Activated CD4-positive, alpha-beta T cell treated with anti-CD3 and anti-CD28 coated beads, Interleukin-2, amount 10 ng/mL, durations not matched to agents 7 days and 5 days (primary cell): ENCODE results near the gene PCDH9. TPM values are rescaled to one million over a fixed set of nuclear protein-coding genes. Genes with fewer than 3 reads are reported as not detected.

ENCODE experiments used
- CTCF ChIA-PET: fragments of 350-600 bp; sonication (Branson Sonifier 250); formaldehyde crosslinking; loops from one replicate; lab custom pipeline; 2021; ENCODE audit warnings: antibody characterized with exemption; lab: Charles Lee
- POLR2A ChIA-PET: fragments of 350-600 bp; sonication (Branson Sonifier 250); formaldehyde crosslinking; loops from one replicate; lab custom pipeline; 2021; ENCODE audit warnings: antibody characterized with exemption; lab: Charles Lee
- DNase-seq: peaks from one replicate; pipeline ENCODE4 v3.0.0-alpha.2; 2020
- H3K27ac Mint-ChIP-seq: one replicate; pipeline ENCODE4 v1.8.0; 2021; ENCODE audit warnings: mild to moderate bottlenecking, moderate library complexity, mixed read lengths
- H3K27me3 Mint-ChIP-seq: one replicate; pipeline ENCODE4 v1.8.0; 2021; ENCODE audit warnings: mixed read lengths
- H3K36me3 Mint-ChIP-seq: one replicate; pipeline ENCODE4 v1.8.0; 2021; ENCODE audit warnings: low read depth, mixed read lengths
- H3K4me1 Mint-ChIP-seq: one replicate; pipeline ENCODE4 v1.8.0; 2021; ENCODE audit warnings: mixed read lengths
- H3K4me3 Mint-ChIP-seq: one replicate; pipeline ENCODE4 v1.8.0; 2021; ENCODE audit warnings: mild to moderate bottlenecking, moderate library complexity, mixed read lengths
- H3K9me3 Mint-ChIP-seq: one replicate; pipeline ENCODE4 v1.8.0; 2021; ENCODE audit warnings: mixed read lengths
- total RNA-seq, 2 experiments: library from RNA; stranded (reverse); gene quantifications; one replicate each; pipeline ENCODE4 v1.2.3, GENCODE V29; 2021

Gene PCDH9
- total RNA-seq, 2 experiments from 2014 or later, result 0.25 to 0.30 TPM

- Mint-ChIP-seq H3K27me3 (no peaks in the 10 kb centered on the region), H3K4me1 (peaks cover 6% of the 10 kb centered on the region), H3K9me3 (no peaks in the 10 kb centered on the region), H3K27ac (no peak overlapping the region), H3K36me3 (no peaks in the 10 kb centered on the region), H3K4me3 (no peak overlapping the region)
- ChIA-PET POLR2A (no interaction called here), CTCF (no interaction called here)
- no peak for DNase-seq
These were observed 181.9 kb downstream of the PCDH9 start for GRCh38 chr13:67048084-67048820.

- DNase-seq, result no peak
- Mint-ChIP-seq H3K4me3 (no peak overlapping the region), H3K27me3 (no peaks in the 10 kb centered on the region), H3K27ac (no peak overlapping the region), H3K36me3 (no peaks in the 10 kb centered on the region), H3K4me1 (peaks cover 6% of the 10 kb centered on the region), H3K9me3 (no peaks in the 10 kb centered on the region)
- POLR2A ChIA-PET, result no interaction called here
- CTCF ChIA-PET, result no interaction called here
These were observed 184.8 kb downstream of the PCDH9 start for GRCh38 chr13:67045357-67045756.

- H3K9me3 Mint-ChIP-seq, result no peaks in the 10 kb centered on the region
- ChIA-PET CTCF (no interaction called here), POLR2A (no interaction called here)
- no peaks in the 10 kb centered on the region for H3K27me3 Mint-ChIP-seq
- DNase-seq, result no peak
- no peaks in the 10 kb centered on the region for H3K36me3 Mint-ChIP-seq
- H3K27ac Mint-ChIP-seq, result no peak overlapping the region
- H3K4me3 Mint-ChIP-seq, result no peak overlapping the region
- peaks cover 6% of the 10 kb centered on the region for H3K4me1 Mint-ChIP-seq
These were observed 186.2 kb downstream of the PCDH9 start for GRCh38 chr13:67043901-67044300.

- Mint-ChIP-seq H3K4me1 (no peaks in the 10 kb centered on the region), H3K9me3 (no peaks in the 10 kb centered on the region)
- no peak for DNase-seq
These were observed 187.6 kb downstream of the PCDH9 start for GRCh38 chr13:67042556-67042955.

GRCh38 chr13:67036699-67037457 is 193.3 kb downstream of the PCDH9 start:
- no peak overlapping the region for H3K27ac Mint-ChIP-seq
- no peaks in the 10 kb centered on the region for H3K36me3 Mint-ChIP-seq
- H3K9me3 Mint-ChIP-seq, result no peaks in the 10 kb centered on the region
- ChIA-PET POLR2A (no interaction called here), CTCF (no interaction called here)
- no peaks in the 10 kb centered on the region for H3K4me1 Mint-ChIP-seq
- no peaks in the 10 kb centered on the region for H3K27me3 Mint-ChIP-seq
- no peak for DNase-seq
- no peak overlapping the region for H3K4me3 Mint-ChIP-seq

More at GRCh38 chr13:67042556-67042955, 187.6 kb downstream of the PCDH9 start:
- Mint-ChIP-seq H3K27ac (no peak overlapping the region), H3K4me3 (no peak overlapping the region), H3K36me3 (no peaks in the 10 kb centered on the region), H3K27me3 (no peaks in the 10 kb centered on the region)
- POLR2A ChIA-PET, result no interaction called here
- CTCF ChIA-PET, result no interaction called here

GRCh38 chr13:67033170-67033569 is 197.0 kb downstream of the PCDH9 start:
- Mint-ChIP-seq H3K9me3 (peaks cover 2% of the 10 kb centered on the region), H3K27me3 (no peaks in the 10 kb centered on the region), H3K4me3 (no peak overlapping the region), H3K4me1 (no peaks in the 10 kb centered on the region), H3K36me3 (no peaks in the 10 kb centered on the region), H3K27ac (no peak overlapping the region)
- ChIA-PET CTCF (no interaction called here), POLR2A (no interaction called here)
- no peak for DNase-seq

GRCh38 chr13:67023130-67023876 is 206.8 kb downstream of the PCDH9 start:
- no peak overlapping the region for H3K27ac Mint-ChIP-seq
- H3K27me3 Mint-ChIP-seq, result no peaks in the 10 kb centered on the region
- no peaks in the 10 kb centered on the region for H3K36me3 Mint-ChIP-seq
- POLR2A ChIA-PET, result no interaction called here
- no peaks in the 10 kb centered on the region for H3K9me3 Mint-ChIP-seq
- CTCF ChIA-PET, result no interaction called here
- H3K4me3 Mint-ChIP-seq, result no peak overlapping the region
- peaks cover 6% of the 10 kb centered on the region for H3K4me1 Mint-ChIP-seq
- no peak for DNase-seq

GRCh38 chr13:67018775-67019174 is 211.4 kb downstream of the PCDH9 start:
- no peak for DNase-seq
- peaks cover 5% of the 10 kb centered on the region for H3K4me1 Mint-ChIP-seq
- ChIA-PET CTCF (no interaction called here), POLR2A (no interaction called here)
- H3K9me3 Mint-ChIP-seq, result no peaks in the 10 kb centered on the region
- no peak overlapping the region for H3K4me3 Mint-ChIP-seq
- H3K36me3 Mint-ChIP-seq, result no peaks in the 10 kb centered on the region
- no peaks in the 10 kb centered on the region for H3K27me3 Mint-ChIP-seq
- no peak overlapping the region for H3K27ac Mint-ChIP-seq

- Mint-ChIP-seq H3K36me3 (no peaks in the 10 kb centered on the region), H3K27ac (no peak overlapping the region)
- CTCF ChIA-PET, result no interaction called here
These were observed 212.9 kb downstream of the PCDH9 start for GRCh38 chr13:67017276-67017675.

GRCh38 chr13:67015976-67016600 is 214.0 kb downstream of the PCDH9 start:
- CTCF ChIA-PET, result no interaction called here
- POLR2A ChIA-PET, result no interaction called here
- Mint-ChIP-seq H3K4me3 (no peak overlapping the region), H3K36me3 (no peaks in the 10 kb centered on the region), H3K27ac (no peak overlapping the region), H3K4me1 (no peaks in the 10 kb centered on the region), H3K27me3 (no peaks in the 10 kb centered on the region), H3K9me3 (no peaks in the 10 kb centered on the region)
- no peak for DNase-seq

More at GRCh38 chr13:67017276-67017675, 212.9 kb downstream of the PCDH9 start:
- no peak overlapping the region for H3K4me3 Mint-ChIP-seq
- H3K9me3 Mint-ChIP-seq, result no peaks in the 10 kb centered on the region
- no peaks in the 10 kb centered on the region for H3K4me1 Mint-ChIP-seq
- H3K27me3 Mint-ChIP-seq, result no peaks in the 10 kb centered on the region
- POLR2A ChIA-PET, result no interaction called here
- no peak for DNase-seq

- Mint-ChIP-seq H3K4me1 (no peaks in the 10 kb centered on the region), H3K27ac (no peak overlapping the region), H3K36me3 (no peaks in the 10 kb centered on the region), H3K27me3 (no peaks in the 10 kb centered on the region), H3K4me3 (no peak overlapping the region), H3K9me3 (no peaks in the 10 kb centered on the region)
- DNase-seq, result no peak
- ChIA-PET POLR2A (no interaction called here), CTCF (no interaction called here)
These were observed 215.7 kb downstream of the PCDH9 start for GRCh38 chr13:67014399-67014798.

- H3K27ac Mint-ChIP-seq, result no peak overlapping the region
- no peak for DNase-seq
- H3K36me3 Mint-ChIP-seq, result no peaks in the 10 kb centered on the region
- H3K27me3 Mint-ChIP-seq, result no peaks in the 10 kb centered on the region
- no peak overlapping the region for H3K4me3 Mint-ChIP-seq
- no peaks in the 10 kb centered on the region for H3K9me3 Mint-ChIP-seq
- H3K4me1 Mint-ChIP-seq, result no peaks in the 10 kb centered on the region
- CTCF ChIA-PET, result no interaction called here
- POLR2A ChIA-PET, result no interaction called here
These were observed 216.4 kb downstream of the PCDH9 start for GRCh38 chr13:67013709-67014108.
